Measurements from ENCODE around the gene SRP14.
"Not testable (repeated sequence)": the region's sequence is repeated elsewhere in the genome, so short reads cannot be mapped to it uniquely, and the experiment has no call there.

SRP14 gene

DNA sequence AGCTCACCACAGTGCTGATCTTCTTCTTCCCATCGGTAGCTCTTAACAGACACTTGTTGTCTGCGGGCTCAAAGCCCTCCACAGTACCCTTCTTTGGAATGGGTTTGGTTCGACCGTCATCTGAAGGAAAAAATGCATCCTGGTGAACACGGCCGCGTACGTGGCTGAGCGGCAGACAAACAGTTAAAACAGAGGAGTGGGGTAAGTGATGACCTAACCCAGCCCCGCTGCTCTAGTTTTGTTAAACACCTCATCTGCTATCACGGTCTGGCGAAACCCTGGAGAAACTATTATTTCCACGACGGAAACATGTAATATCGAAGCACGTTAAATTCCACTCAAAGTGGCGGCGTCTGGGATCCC, 725 bp downstream of the SRP14 start:
- Histone ChIP-seq H2AFZ (ENCODE audit: low read length, unreplicated experiment) (peak overlapping the region; percentile 94), H3K4me3 (ENCODE audit: low read depth, low read length) (peak overlapping the region; percentile 85), H3K4me1 (ENCODE audit: control insufficient read depth, insufficient read depth, low read length, unreplicated experiment) (peaks cover 22% of the 10 kb centered on the region), H3K79me2 (ENCODE audit: control insufficient read depth, insufficient read depth, low read length, unreplicated experiment) (peaks cover 41% of the 10 kb centered on the region), H3K36me3 (ENCODE audit: insufficient read depth, low read length) (peaks cover 28% of the 10 kb centered on the region), H3K27me3 (ENCODE audit: insufficient read depth, low read length) (no peaks in the 10 kb centered on the region), H3K27ac (ENCODE audit: low read depth, low read length) (peak overlapping the region; percentile 76)

DNA sequence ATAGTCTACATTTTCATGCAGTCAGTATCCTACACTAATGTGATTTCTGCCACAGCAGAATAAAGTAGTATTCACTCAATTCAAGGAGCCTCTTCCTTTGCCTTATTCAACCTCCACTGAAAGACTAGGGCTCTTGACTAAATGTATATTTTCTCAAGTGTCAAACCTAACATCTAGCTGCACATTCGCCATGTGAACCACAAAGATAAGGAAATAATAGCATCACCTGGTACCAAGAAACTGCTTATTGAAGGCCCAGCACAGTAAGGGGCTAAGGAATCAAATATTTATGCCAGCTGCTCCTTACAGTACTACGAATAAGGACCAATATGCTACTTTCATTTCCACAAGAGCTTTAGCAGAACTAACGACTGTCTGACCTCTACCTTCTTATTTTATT, 1.3 kb downstream of the SRP14 start:
- Histone ChIP-seq H3K27me3 (ENCODE audit: insufficient read depth, low read length) (no peaks in the 10 kb centered on the region), H3K27ac (ENCODE audit: low read depth, low read length) (peak overlapping the region; percentile 76; the same call in 1 of the 2 replicates), H3K4me3 (ENCODE audit: low read depth, low read length) (peak overlapping the region; percentile 85), H3K36me3 (ENCODE audit: insufficient read depth, low read length) (peaks cover 28% of the 10 kb centered on the region), H2AFZ (ENCODE audit: low read length, unreplicated experiment) (no peak overlapping the region), H3K4me1 (ENCODE audit: control insufficient read depth, insufficient read depth, low read length, unreplicated experiment) (peaks cover 22% of the 10 kb centered on the region), H3K79me2 (ENCODE audit: control insufficient read depth, insufficient read depth, low read length, unreplicated experiment) (peaks cover 41% of the 10 kb centered on the region)

DNA sequence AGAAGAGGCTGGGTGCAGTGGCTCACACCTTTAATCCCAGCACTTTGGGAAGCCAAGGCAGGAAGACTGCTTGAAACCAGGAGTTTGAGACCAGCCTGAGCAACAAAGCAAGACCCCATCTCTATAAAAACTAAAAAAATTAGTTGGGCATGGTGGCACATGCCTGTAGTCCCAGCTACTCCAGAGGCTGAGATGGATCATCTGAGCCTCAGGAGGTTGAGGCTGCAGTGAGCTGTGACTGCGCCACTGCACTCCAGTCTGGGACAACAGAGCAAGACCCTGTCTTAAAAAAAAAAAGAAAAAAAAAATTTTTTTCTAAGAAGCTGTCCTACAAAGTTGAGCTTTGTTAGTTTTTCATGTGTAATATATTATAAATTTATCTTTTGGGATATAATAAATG, 3.8 kb downstream of the SRP14 start:
- H3K27ac ChIP-seq (ENCODE audit: low read depth, low read length); H3K4me3 ChIP-seq (ENCODE audit: low read depth, low read length); H2AFZ ChIP-seq (ENCODE audit: low read length, unreplicated experiment); H3K27me3 ChIP-seq (ENCODE audit: insufficient read depth, low read length): not testable (repeated sequence)
- H3K4me1 ChIP-seq (ENCODE audit: control insufficient read depth, insufficient read depth, low read length, unreplicated experiment): peaks cover 18% of the 10 kb centered on the region
- peaks cover 37% of the 10 kb centered on the region for H3K36me3 ChIP-seq (ENCODE audit: insufficient read depth, low read length)
- peaks cover 29% of the 10 kb centered on the region for H3K79me2 ChIP-seq (ENCODE audit: control insufficient read depth, insufficient read depth, low read length, unreplicated experiment)

DNA sequence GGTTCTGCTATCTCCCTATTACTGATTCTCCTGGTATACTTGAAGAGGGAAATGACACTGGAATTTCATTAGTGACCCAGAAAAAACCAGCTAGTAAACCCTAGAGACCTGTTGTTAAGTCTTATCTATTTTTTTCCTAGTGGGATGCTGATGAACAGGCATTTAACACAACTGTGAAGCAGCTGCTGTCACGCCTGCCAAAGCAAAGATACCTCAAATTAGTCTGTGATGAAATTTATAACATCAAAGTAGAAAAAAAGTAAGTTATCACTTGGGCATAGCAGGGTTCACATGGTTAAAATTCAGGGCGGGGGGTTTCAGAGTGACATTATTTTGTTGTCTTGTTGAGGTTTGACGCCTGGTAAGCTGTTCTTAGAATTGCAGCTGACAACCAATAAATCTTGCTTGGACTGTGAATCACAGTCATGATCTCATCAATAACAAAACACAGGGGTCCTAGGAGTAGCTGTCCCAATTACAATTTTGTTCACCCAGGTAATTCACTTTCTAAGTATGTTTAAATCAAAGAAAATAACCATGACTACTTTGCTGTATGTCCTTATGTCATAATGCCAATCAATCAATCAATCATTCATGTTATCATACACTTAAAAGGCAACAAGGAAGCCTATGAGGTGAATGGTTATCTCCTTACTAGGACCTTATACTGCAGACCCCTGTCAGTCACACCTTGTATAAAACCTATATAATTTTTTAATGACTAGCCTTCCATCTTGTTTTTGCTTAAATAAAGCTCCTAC, 4.6 kb downstream of the SRP14 start:
- Histone ChIP-seq H3K4me1 (ENCODE audit: control insufficient read depth, insufficient read depth, low read length, unreplicated experiment) (peaks cover 15% of the 10 kb centered on the region), H3K27ac (ENCODE audit: low read depth, low read length) (no peak overlapping the region), H3K27me3 (ENCODE audit: insufficient read depth, low read length) (no peaks in the 10 kb centered on the region), H3K79me2 (ENCODE audit: control insufficient read depth, insufficient read depth, low read length, unreplicated experiment) (peaks cover 24% of the 10 kb centered on the region), H3K4me3 (ENCODE audit: low read depth, low read length) (no peak overlapping the region), H2AFZ (ENCODE audit: low read length, unreplicated experiment) (no peak overlapping the region), H3K36me3 (ENCODE audit: insufficient read depth, low read length) (peaks cover 45% of the 10 kb centered on the region)

DNA sequence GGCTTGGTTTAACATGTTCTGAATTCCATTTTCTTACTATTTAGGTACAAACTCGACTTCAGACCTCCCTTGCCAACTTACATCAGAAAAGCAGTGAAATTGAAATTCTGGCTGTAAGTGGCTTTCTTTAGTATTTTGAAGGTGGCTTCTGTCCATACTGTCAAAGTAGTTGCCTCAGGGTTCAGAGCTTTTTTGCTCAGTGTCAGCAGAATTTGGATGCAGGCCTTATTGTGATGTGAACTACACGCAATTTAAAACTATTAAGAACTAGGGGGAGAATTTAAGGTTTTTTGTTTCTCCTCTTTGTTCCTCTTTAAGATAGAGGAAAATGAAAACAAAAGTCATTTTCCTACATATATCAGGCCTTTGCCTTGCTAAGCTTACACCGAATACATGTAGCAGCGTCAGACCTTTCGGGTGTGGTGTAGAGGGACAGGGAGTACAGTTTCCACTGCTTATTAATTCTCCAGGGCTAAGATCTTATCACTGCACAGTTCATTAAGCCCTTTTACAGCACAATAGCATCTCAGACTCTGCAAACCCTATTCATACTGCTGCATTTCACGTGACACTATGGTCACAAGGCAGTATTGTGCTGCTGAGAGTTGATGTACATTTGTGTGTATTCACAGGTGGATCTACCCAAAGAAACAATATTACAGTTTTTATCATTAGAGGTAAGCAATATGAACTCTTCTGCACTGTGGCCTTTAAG, 6.7 kb downstream of the SRP14 start:
- no peak overlapping the region for H3K4me3 ChIP-seq (ENCODE audit: low read depth, low read length)
- H3K4me1 ChIP-seq (ENCODE audit: control insufficient read depth, insufficient read depth, low read length, unreplicated experiment): peaks cover 8% of the 10 kb centered on the region
- no peaks in the 10 kb centered on the region for H3K27me3 ChIP-seq (ENCODE audit: insufficient read depth, low read length)
- H2AFZ ChIP-seq (ENCODE audit: low read length, unreplicated experiment): no peak overlapping the region
- H3K27ac ChIP-seq (ENCODE audit: low read depth, low read length): no peak overlapping the region
- peaks cover 6% of the 10 kb centered on the region for H3K79me2 ChIP-seq (ENCODE audit: control insufficient read depth, insufficient read depth, low read length, unreplicated experiment)
- peaks cover 50% of the 10 kb centered on the region for H3K36me3 ChIP-seq (ENCODE audit: insufficient read depth, low read length)

DNA sequence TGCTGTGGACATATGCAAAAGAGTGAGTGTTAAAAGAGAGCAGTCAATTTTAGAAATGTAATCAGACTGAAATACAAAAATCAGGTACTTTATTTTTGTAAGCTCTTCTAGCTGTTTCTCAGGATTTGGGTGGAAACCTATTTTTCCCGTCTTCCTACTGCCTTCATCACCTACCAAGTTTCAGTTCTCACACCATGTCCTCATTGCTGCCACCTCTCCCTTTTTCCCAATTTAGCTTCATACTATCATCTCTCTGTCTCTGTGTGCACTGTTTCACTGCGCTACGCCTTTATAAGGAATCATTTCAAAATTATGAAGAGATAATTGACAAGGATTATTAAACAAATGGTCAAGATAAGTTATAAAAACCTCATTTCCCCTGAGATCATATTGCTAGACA, 7.7 kb downstream of the SRP14 start:
- no peak overlapping the region for H2AFZ ChIP-seq (ENCODE audit: low read length, unreplicated experiment)
- peaks cover 43% of the 10 kb centered on the region for H3K36me3 ChIP-seq (ENCODE audit: insufficient read depth, low read length)
- no peak overlapping the region for H3K4me3 ChIP-seq (ENCODE audit: low read depth, low read length)
- H3K4me1 ChIP-seq (ENCODE audit: control insufficient read depth, insufficient read depth, low read length, unreplicated experiment): no peaks in the 10 kb centered on the region
- no peak overlapping the region for H3K27ac ChIP-seq (ENCODE audit: low read depth, low read length)
- no peaks in the 10 kb centered on the region for H3K27me3 ChIP-seq (ENCODE audit: insufficient read depth, low read length)
- no peaks in the 10 kb centered on the region for H3K79me2 ChIP-seq (ENCODE audit: control insufficient read depth, insufficient read depth, low read length, unreplicated experiment)

DNA sequence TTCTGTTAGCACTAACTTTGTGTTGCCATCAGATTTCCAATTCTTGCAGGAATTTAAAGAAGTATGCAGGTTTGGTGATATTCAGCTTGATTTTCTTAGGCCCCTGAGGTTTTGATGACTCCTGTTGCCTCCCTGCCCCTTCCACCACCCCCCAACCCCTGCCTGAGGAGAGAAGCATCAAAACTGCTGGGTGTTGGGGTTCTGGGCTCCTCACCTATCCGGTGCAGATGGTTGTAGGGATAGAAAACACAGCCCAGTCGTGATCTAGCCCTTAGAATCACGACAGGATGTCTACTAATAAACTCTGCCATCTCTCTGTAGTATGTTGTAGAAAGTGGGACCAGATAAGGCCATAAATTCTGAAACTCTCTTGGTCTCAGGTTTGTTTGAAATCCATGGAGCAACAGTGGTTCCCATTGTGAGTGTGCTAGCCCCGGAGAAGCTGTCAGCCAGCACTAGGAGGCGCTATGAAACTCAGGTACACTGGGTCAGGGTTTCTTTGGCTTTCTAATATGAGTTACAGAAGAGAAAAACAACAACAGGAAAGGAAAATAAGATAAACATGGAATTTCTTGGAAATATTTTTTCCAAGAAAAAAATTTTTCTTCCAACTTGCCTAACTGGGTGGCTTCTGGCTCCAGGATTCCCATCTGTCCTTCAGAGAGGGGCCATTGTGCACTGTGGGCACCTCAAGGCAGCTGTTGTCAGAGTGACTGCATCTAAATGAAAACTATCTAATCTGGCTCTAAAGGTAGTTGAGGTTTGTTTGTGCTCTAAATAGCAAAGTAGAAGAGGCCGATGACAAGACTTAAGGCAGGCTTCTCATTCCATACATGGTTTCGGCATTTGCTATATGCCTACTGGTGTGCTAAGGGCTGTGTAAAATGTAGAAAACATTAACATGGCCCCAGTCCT, 8.7 kb downstream of the SRP14 start:
- H3K36me3 ChIP-seq (ENCODE audit: insufficient read depth, low read length): peaks cover 41% of the 10 kb centered on the region
- H3K27me3 ChIP-seq (ENCODE audit: insufficient read depth, low read length): no peaks in the 10 kb centered on the region
- H3K4me3 ChIP-seq (ENCODE audit: low read depth, low read length): no peak overlapping the region
- no peaks in the 10 kb centered on the region for H3K4me1 ChIP-seq (ENCODE audit: control insufficient read depth, insufficient read depth, low read length, unreplicated experiment)
- H3K79me2 ChIP-seq (ENCODE audit: control insufficient read depth, insufficient read depth, low read length, unreplicated experiment): no peaks in the 10 kb centered on the region
- no peak overlapping the region for H2AFZ ChIP-seq (ENCODE audit: low read length, unreplicated experiment)
- H3K27ac ChIP-seq (ENCODE audit: low read depth, low read length): no peak overlapping the region

DNA sequence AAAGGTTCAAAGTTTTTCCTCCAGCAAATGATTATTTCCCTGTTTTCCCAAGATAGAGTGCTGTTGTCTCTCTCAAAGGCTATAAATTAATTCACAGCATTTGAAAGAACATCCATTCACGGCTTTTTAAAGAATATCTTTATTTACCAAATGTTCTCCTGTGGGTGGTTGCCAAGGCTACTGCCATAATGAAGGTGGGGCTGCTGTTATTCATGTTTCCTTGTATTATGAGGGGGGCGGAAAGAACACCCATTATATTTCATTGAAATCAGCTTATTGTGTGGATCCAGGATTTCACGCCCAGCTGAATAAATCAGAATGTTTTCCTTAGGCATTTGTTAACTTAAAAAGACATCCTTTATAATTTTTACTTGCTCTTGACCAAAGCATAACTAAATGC, 10.1 kb downstream of the SRP14 start:
- Histone ChIP-seq H3K36me3 (ENCODE audit: insufficient read depth, low read length) (peaks cover 36% of the 10 kb centered on the region), H3K4me1 (ENCODE audit: control insufficient read depth, insufficient read depth, low read length, unreplicated experiment) (no peaks in the 10 kb centered on the region), H3K4me3 (ENCODE audit: low read depth, low read length) (no peak overlapping the region), H3K79me2 (ENCODE audit: control insufficient read depth, insufficient read depth, low read length, unreplicated experiment) (no peaks in the 10 kb centered on the region), H3K27me3 (ENCODE audit: insufficient read depth, low read length) (no peaks in the 10 kb centered on the region), H2AFZ (ENCODE audit: low read length, unreplicated experiment) (no peak overlapping the region), H3K27ac (ENCODE audit: low read depth, low read length) (peak overlapping the region; percentile 23; the same call in 1 of the 2 replicates)

DNA sequence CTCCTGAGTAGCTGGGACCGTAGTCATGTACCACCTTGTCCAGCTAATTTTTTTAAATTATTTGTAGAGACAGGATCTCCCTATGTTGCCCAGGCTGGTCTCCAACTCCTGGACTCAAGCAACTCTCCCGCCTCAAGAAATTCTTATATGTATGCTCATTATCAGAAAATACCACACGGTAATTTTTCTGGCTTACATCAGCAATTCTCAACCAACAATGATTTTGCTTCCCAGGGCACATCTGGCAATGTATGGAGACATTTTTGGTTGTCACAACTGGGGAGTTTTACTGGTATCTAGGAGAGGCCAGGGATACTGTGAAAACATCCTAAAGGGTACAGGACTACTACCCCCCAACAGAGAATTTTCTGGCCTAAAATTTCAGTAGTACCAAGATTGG, 10.8 kb downstream of the SRP14 start:
- Histone ChIP-seq H3K36me3 (ENCODE audit: insufficient read depth, low read length) (peaks cover 40% of the 10 kb centered on the region), H2AFZ (ENCODE audit: low read length, unreplicated experiment) (no peak overlapping the region), H3K4me3 (ENCODE audit: low read depth, low read length) (no peak overlapping the region), H3K27ac (ENCODE audit: low read depth, low read length) (peak overlapping the region; percentile 23; the same call in 1 of the 2 replicates), H3K27me3 (ENCODE audit: insufficient read depth, low read length) (no peaks in the 10 kb centered on the region), H3K79me2 (ENCODE audit: control insufficient read depth, insufficient read depth, low read length, unreplicated experiment) (no peaks in the 10 kb centered on the region), H3K4me1 (ENCODE audit: control insufficient read depth, insufficient read depth, low read length, unreplicated experiment) (no peaks in the 10 kb centered on the region)

DNA sequence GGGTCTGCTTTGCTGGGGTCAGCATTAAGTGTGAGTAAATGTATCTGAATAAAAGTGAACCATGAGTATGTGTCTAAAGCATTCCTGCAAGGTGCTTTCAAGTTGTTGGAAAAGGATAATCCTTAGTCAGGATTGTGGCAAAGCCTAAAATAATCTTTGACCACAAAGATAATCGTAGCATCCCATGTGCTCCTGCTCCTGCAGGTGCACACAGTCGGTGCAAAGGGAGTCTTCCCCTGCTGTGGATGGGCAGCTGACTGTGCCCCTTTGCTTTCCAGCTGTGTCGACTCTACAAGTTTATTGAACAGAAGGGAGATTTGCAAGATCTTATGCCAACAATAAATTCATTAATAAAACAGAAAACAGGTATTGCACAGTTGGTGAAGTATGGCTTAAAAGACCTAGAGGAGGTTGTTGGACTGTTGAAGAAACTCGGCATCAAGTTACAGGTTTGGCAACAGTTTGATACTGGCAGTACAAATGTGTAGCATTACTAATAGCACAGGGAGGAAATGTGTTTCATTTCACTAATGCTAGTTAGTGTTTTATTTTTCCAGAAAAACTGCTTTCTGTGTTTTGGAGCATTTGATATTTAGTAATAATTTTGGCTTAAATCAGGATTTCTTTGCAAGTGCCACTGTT, 22.6 kb downstream of the SRP14 start:
- Histone ChIP-seq H2AFZ (ENCODE audit: low read length, unreplicated experiment) (no peak overlapping the region), H3K4me3 (ENCODE audit: low read depth, low read length) (no peak overlapping the region), H3K27ac (ENCODE audit: low read depth, low read length) (no peak overlapping the region), H3K79me2 (ENCODE audit: control insufficient read depth, insufficient read depth, low read length, unreplicated experiment) (no peaks in the 10 kb centered on the region), H3K36me3 (ENCODE audit: insufficient read depth, low read length) (peaks cover 63% of the 10 kb centered on the region), H3K4me1 (ENCODE audit: control insufficient read depth, insufficient read depth, low read length, unreplicated experiment) (no peaks in the 10 kb centered on the region), H3K27me3 (ENCODE audit: insufficient read depth, low read length) (no peaks in the 10 kb centered on the region)
